Body of pancreas (tissue), 4 donors: ENCODE data around the gene GSAP.

Source experiments
- POLR2A ChIP-seq, 3 donors: fragments of 450-650 bp; IDR thresholded peaks; one replicate each; pipeline ENCODE4 v1.6.1; 2016; ENCODE audit warnings: antibody characterized with exemption in 3 of 3, mild to moderate bottlenecking in 2 of 3
- TF ChIP-seq, protein P1 (sequence below), 7 experiments: fragments of 450-650 bp in 4 of 7; fragments of 200-600 bp in 3 of 7; sonication (generic) in 3 of 7; IDR thresholded peaks; one replicate each; pipeline ENCODE4 v1.5.1; 2016 to 2019; ENCODE audit warnings: antibody characterized with exemption in 7 of 7

DNA sequence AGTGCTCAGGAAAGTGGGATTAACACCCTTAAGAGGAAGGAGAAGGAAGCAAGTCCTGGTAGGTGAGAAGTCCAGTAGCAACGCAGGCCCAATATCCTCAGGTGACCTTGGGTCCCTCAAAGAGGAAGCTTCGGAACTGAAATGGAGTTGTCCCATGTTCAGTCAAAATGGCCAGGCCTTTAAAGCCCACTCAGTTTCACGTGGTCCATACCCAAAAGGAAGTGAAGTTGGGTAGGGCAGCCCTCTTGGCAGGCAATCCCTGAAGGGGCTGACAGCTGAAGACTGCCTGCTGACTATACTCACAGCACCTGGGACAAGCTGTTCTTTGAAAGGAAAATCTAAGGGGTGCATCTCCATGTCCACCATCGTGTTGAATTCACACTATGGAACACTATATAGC lies 3.0 kb downstream of the GSAP start:
- TF ChIP-seq POLR2A (IDR thresholded peaks at IDR 0.05) = no peak
- TF ChIP-seq, protein P1, sequence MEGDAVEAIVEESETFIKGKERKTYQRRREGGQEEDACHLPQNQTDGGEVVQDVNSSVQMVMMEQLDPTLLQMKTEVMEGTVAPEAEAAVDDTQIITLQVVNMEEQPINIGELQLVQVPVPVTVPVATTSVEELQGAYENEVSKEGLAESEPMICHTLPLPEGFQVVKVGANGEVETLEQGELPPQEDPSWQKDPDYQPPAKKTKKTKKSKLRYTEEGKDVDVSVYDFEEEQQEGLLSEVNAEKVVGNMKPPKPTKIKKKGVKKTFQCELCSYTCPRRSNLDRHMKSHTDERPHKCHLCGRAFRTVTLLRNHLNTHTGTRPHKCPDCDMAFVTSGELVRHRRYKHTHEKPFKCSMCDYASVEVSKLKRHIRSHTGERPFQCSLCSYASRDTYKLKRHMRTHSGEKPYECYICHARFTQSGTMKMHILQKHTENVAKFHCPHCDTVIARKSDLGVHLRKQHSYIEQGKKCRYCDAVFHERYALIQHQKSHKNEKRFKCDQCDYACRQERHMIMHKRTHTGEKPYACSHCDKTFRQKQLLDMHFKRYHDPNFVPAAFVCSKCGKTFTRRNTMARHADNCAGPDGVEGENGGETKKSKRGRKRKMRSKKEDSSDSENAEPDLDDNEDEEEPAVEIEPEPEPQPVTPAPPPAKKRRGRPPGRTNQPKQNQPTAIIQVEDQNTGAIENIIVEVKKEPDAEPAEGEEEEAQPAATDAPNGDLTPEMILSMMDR (IDR thresholded peaks at IDR 0.05) = no peak
